WTC11 (cell line): ENCODE data around the gene VDR. TPM values are rescaled to one million over a fixed set of nuclear protein-coding genes. Genes with fewer than 3 reads are reported as not detected.

ENCODE experiments used
- ATAC-seq: fragments of 200-7000 bp; cut with Tn5 transposase; 2 replicates; pipeline ENCODE4 v1.10.0; 2021; ENCODE audit warnings: mild to moderate bottlenecking, moderate library complexity
- CTCF ChIA-PET: fragments of 300-600 bp; sonication (Branson Sonifier 250); formaldehyde crosslinking; loops from one replicate; lab custom pipeline; 2021; ENCODE audit warnings: antibody characterized with exemption; lab: Charles Lee
- POLR2A ChIA-PET: fragments of 350-600 bp; sonication (Branson Sonifier 250); formaldehyde crosslinking; loops from one replicate; lab custom pipeline; 2021; ENCODE audit warnings: antibody characterized with exemption; lab: Charles Lee
- DNase-seq: peaks from one replicate; pipeline ENCODE4 v3.0.0; 2021; ENCODE audit warnings: low spot score
- H3K27ac Mint-ChIP-seq: 2 replicates; pipeline ENCODE4 v1.8.0; 2021; ENCODE audit warnings: mixed read lengths
- H3K27me3 Mint-ChIP-seq: 2 replicates; pipeline ENCODE4 v1.8.0; 2021; ENCODE audit warnings: low read depth, mild to moderate bottlenecking, moderate library complexity, mixed read lengths
- H3K36me3 Mint-ChIP-seq: 2 replicates; pipeline ENCODE4 v1.8.0; 2021; ENCODE audit warnings: mixed read lengths
- H3K4me1 Mint-ChIP-seq: 2 replicates; pipeline ENCODE4 v1.8.0; 2022; ENCODE audit warnings: mixed read lengths
- H3K4me3 Mint-ChIP-seq: 2 replicates; pipeline ENCODE4 v1.8.0; 2021; ENCODE audit warnings: mild to moderate bottlenecking, moderate library complexity, mixed read lengths
- H3K9me3 Mint-ChIP-seq: 2 replicates; pipeline ENCODE4 v1.8.0; 2021; ENCODE audit warnings: mixed read lengths
- FOXJ3 ChIP-seq: sonication (generic); formaldehyde crosslinking; IDR thresholded peaks from 2 replicates; pipeline ENCODE4 v1.9.0; 2021; ENCODE audit warnings: missing genetic modification reagents, mild to moderate bottlenecking, borderline replicate concordance
- FOXK1 ChIP-seq: sonication (generic); formaldehyde crosslinking; IDR thresholded peaks from 2 replicates; pipeline ENCODE4 v1.8.0; 2022; ENCODE audit warnings: mild to moderate bottlenecking, moderate library complexity, missing genetic modification reagents
- GABPB1 ChIP-seq: sonication (generic); formaldehyde crosslinking; IDR thresholded peaks from 2 replicates; pipeline ENCODE4 v1.8.1; 2023; ENCODE audit warnings: mild to moderate bottlenecking, missing genetic modification reagents
- HMGA2 ChIP-seq: fragments of 250-450 bp; sonication (Bioruptor Pico); IDR thresholded peaks from 2 replicates; pipeline ENCODE4 v1.4.0; 2021; ENCODE audit warnings: mild to moderate bottlenecking, moderate library complexity
- IRF2 ChIP-seq: sonication (generic); formaldehyde crosslinking; IDR thresholded peaks from 2 replicates; pipeline ENCODE4 v1.8.0; 2022; ENCODE audit warnings: low read depth, missing genetic modification reagents, borderline replicate concordance
- MYBL2 ChIP-seq: sonication (generic); formaldehyde crosslinking; IDR thresholded peaks from 2 replicates; pipeline ENCODE4 v1.8.1; 2023; ENCODE audit warnings: mild to moderate bottlenecking, moderate library complexity, missing genetic modification reagents
- NFE2L1 ChIP-seq: sonication (generic); formaldehyde crosslinking; IDR thresholded peaks from 2 replicates; pipeline ENCODE4 v1.8.1; 2023; ENCODE audit warnings: missing genetic modification reagents
- NFYB ChIP-seq: sonication (generic); formaldehyde crosslinking; conservative IDR thresholded peaks from 2 replicates; pipeline ENCODE4 v1.8.0; 2022; ENCODE audit warnings: low read depth, missing genetic modification reagents
- NR2C2 ChIP-seq: sonication (generic); formaldehyde crosslinking; IDR thresholded peaks from 2 replicates; pipeline ENCODE4 v1.8.0; 2022; ENCODE audit warnings: mild to moderate bottlenecking, missing genetic modification reagents
- RORB ChIP-seq: fragments of 250-450 bp; sonication (Bioruptor Pico); IDR thresholded peaks from 2 replicates; pipeline ENCODE4 v1.9.0; 2021; ENCODE audit warnings: mild to moderate bottlenecking
- SMAD4 ChIP-seq: sonication (generic); formaldehyde crosslinking; IDR thresholded peaks from 2 replicates; pipeline ENCODE4 v1.8.0; 2022; ENCODE audit warnings: mild to moderate bottlenecking, missing genetic modification reagents
- ZNF138 ChIP-seq: sonication (generic); formaldehyde crosslinking; conservative IDR thresholded peaks from 2 replicates; pipeline ENCODE4 v1.8.1; 2022; ENCODE audit warnings: mild to moderate bottlenecking, moderate library complexity, missing genetic modification reagents
- ZNF219 ChIP-seq: sonication (generic); formaldehyde crosslinking; IDR thresholded peaks from 2 replicates; pipeline ENCODE4 v1.8.0; 2023; ENCODE audit warnings: missing genetic modification reagents, mild to moderate bottlenecking, borderline replicate concordance
- ZNF232 ChIP-seq: sonication (generic); formaldehyde crosslinking; IDR thresholded peaks from 2 replicates; pipeline ENCODE4 v1.8.0; 2022; ENCODE audit warnings: mild to moderate bottlenecking, missing genetic modification reagents
- ZNF263 ChIP-seq: sonication (generic); formaldehyde crosslinking; IDR thresholded peaks from 2 replicates; pipeline ENCODE4 v1.8.1; 2022; ENCODE audit warnings: low read depth, mild to moderate bottlenecking, moderate library complexity, missing genetic modification reagents
- ZNF396 ChIP-seq: fragments of 250-450 bp; sonication (Bioruptor Pico); IDR thresholded peaks from 2 replicates; pipeline ENCODE4 v1.8.0; 2021; ENCODE audit warnings: mild to moderate bottlenecking, moderate library complexity, borderline replicate concordance
- ZNF423 ChIP-seq: fragments of 250-450 bp; sonication (Bioruptor Pico); IDR thresholded peaks from 2 replicates; pipeline ENCODE4 v2.1.2; 2022; ENCODE audit warnings: mild to moderate bottlenecking, moderate library complexity
- ZNF671 ChIP-seq: fragments of 250-450 bp; sonication (Bioruptor Pico); IDR thresholded peaks from 2 replicates; pipeline ENCODE4 v1.8.0; 2021; ENCODE audit warnings: mild to moderate bottlenecking
- total RNA-seq: library from RNA; stranded (reverse); gene quantifications from 3 replicates; pipeline ENCODE4 v1.2.3, GENCODE V29; 2021
- TF ChIP-seq, protein P1 (sequence below): fragments of 250-450 bp; sonication (Bioruptor Pico); IDR thresholded peaks from 2 replicates; pipeline ENCODE4 v1.9.0; 2021; ENCODE audit warnings: mild to moderate bottlenecking, borderline replicate concordance
- TF ChIP-seq, protein P2 (sequence below): sonication (generic); formaldehyde crosslinking; IDR thresholded peaks from 2 replicates; pipeline ENCODE4 v1.8.0; 2022; ENCODE audit warnings: missing genetic modification reagents
- TF ChIP-seq, protein P3 (sequence below): sonication (generic); formaldehyde crosslinking; IDR thresholded peaks from 2 replicates; pipeline ENCODE4 v1.8.0; 2022; ENCODE audit warnings: mild to moderate bottlenecking, missing genetic modification reagents

VDR gene
- total RNA-seq, 1 experiment from 2014 or later: 1.3 TPM

DNA sequence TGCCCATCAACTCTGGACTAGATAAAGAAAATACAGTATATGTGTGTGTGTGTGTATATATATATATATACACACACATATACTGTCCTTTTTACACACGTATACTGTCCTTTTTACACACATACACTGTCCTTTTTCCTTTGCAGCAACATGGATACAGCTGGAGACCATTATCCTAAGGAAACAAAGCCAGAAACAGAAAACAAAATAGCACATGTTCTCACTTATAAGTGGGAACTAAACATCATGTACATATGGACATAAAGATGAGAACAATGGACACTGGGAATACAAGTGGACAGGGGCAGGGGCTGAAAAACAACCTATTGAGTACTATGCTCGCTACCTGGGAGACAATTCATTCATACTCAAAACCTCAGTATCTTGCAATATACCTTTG lies 23.7 kb downstream of the VDR start:
- DNase-seq: no peak
- POLR2A ChIA-PET: no interaction called here
- H3K9me3 Mint-ChIP-seq: no peaks in the 10 kb centered on the region

DNA sequence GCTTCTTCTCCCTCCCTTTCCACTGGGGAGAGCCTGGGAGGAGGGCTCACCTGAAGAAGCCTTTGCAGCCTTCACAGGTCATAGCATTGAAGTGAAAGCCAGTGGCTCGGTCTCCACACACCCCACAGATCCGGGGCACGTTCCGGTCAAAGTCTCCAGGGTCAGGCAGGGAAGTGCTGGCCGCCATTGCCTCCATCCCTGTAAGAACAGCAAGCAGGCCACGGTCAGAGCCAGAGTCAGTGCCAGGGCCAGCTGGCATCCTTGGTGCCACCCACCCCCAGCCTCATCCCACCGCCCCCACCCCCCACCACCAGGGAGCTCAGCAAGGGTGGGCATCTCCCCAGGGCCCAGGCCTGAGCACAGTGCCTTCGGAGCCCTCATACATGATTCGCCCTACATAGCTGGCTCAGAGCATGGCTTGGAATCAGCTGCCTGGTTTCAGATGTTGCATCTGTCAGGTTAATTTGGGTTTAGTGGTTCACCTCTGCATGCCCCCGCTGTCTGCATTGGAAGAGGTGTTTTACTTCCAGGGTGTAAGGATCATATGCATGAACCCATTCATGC lies 25.8 kb downstream of the VDR start:
- ATAC-seq (no peak), DNase-seq (no peak)
- no peaks in the 10 kb centered on the region for H3K9me3 Mint-ChIP-seq
- H3K4me1 Mint-ChIP-seq: peaks cover 12% of the 10 kb centered on the region
- peaks cover 3% of the 10 kb centered on the region for H3K27me3 Mint-ChIP-seq
- POLR2A ChIA-PET: no interaction called here
- CTCF ChIA-PET: interaction anchor here (1.0 to 5.2 kb wide), 3 partner anchors 26 to 135 kb away, joined by 3 to 23 read pairs (median 3); partner anchors contain the start of gene VDR
- TF ChIP-seq FOXJ3 (CRISPR knock-in tag): no peak
- no peak for TF ChIP-seq ZNF423 (CRISPR knock-in tag)
- no peak for TF ChIP-seq ZNF219 (CRISPR knock-in tag)
- no peak for TF ChIP-seq NFYB (CRISPR knock-in tag)
- no peak for TF ChIP-seq IRF2 (CRISPR knock-in tag)
- TF ChIP-seq, protein P1, sequence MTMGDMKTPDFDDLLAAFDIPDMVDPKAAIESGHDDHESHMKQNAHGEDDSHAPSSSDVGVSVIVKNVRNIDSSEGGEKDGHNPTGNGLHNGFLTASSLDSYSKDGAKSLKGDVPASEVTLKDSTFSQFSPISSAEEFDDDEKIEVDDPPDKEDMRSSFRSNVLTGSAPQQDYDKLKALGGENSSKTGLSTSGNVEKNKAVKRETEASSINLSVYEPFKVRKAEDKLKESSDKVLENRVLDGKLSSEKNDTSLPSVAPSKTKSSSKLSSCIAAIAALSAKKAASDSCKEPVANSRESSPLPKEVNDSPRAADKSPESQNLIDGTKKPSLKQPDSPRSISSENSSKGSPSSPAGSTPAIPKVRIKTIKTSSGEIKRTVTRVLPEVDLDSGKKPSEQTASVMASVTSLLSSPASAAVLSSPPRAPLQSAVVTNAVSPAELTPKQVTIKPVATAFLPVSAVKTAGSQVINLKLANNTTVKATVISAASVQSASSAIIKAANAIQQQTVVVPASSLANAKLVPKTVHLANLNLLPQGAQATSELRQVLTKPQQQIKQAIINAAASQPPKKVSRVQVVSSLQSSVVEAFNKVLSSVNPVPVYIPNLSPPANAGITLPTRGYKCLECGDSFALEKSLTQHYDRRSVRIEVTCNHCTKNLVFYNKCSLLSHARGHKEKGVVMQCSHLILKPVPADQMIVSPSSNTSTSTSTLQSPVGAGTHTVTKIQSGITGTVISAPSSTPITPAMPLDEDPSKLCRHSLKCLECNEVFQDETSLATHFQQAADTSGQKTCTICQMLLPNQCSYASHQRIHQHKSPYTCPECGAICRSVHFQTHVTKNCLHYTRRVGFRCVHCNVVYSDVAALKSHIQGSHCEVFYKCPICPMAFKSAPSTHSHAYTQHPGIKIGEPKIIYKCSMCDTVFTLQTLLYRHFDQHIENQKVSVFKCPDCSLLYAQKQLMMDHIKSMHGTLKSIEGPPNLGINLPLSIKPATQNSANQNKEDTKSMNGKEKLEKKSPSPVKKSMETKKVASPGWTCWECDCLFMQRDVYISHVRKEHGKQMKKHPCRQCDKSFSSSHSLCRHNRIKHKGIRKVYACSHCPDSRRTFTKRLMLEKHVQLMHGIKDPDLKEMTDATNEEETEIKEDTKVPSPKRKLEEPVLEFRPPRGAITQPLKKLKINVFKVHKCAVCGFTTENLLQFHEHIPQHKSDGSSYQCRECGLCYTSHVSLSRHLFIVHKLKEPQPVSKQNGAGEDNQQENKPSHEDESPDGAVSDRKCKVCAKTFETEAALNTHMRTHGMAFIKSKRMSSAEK (CRISPR knock-in tag): no peak
- no peak for TF ChIP-seq ZNF671
- TF ChIP-seq ZNF138 (CRISPR knock-in tag): no peak
- TF ChIP-seq RORB: no peak
- no peak for TF ChIP-seq MYBL2 (CRISPR knock-in tag)
- TF ChIP-seq, protein P2, sequence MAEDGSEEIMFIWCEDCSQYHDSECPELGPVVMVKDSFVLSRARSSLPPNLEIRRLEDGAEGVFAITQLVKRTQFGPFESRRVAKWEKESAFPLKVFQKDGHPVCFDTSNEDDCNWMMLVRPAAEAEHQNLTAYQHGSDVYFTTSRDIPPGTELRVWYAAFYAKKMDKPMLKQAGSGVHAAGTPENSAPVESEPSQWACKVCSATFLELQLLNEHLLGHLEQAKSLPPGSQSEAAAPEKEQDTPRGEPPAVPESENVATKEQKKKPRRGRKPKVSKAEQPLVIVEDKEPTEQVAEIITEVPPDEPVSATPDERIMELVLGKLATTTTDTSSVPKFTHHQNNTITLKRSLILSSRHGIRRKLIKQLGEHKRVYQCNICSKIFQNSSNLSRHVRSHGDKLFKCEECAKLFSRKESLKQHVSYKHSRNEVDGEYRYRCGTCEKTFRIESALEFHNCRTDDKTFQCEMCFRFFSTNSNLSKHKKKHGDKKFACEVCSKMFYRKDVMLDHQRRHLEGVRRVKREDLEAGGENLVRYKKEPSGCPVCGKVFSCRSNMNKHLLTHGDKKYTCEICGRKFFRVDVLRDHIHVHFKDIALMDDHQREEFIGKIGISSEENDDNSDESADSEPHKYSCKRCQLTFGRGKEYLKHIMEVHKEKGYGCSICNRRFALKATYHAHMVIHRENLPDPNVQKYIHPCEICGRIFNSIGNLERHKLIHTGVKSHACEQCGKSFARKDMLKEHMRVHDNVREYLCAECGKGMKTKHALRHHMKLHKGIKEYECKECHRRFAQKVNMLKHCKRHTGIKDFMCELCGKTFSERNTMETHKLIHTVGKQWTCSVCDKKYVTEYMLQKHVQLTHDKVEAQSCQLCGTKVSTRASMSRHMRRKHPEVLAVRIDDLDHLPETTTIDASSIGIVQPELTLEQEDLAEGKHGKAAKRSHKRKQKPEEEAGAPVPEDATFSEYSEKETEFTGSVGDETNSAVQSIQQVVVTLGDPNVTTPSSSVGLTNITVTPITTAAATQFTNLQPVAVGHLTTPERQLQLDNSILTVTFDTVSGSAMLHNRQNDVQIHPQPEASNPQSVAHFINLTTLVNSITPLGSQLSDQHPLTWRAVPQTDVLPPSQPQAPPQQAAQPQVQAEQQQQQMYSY (CRISPR knock-in tag): no peak
- no peak for TF ChIP-seq SMAD4 (CRISPR knock-in tag)
- no peak for TF ChIP-seq NR2C2 (CRISPR knock-in tag)
- TF ChIP-seq ZNF232 (CRISPR knock-in tag): no peak
- no peak for TF ChIP-seq HMGA2 (CRISPR knock-in tag)
- TF ChIP-seq NFE2L1: no peak
- TF ChIP-seq, protein P3, sequence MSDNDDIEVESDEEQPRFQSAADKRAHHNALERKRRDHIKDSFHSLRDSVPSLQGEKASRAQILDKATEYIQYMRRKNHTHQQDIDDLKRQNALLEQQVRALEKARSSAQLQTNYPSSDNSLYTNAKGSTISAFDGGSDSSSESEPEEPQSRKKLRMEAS (CRISPR knock-in tag): no peak
- TF ChIP-seq ZNF396: no peak
- TF ChIP-seq FOXK1 (CRISPR knock-in tag): no peak
- TF ChIP-seq ZNF263 (CRISPR knock-in tag): no peak
- H3K27ac Mint-ChIP-seq: no peak overlapping the region
- H3K4me3 Mint-ChIP-seq: no peak overlapping the region
- no peaks in the 10 kb centered on the region for H3K36me3 Mint-ChIP-seq

More for the DNA sequence above, 23.7 kb downstream of the VDR start:
- no peak for ATAC-seq
- CTCF ChIA-PET: interaction anchor here (5.2 kb wide), 1 partner anchor 24 kb away, joined by 23 read pairs; the partner anchor contains the start of gene VDR
- no peak for TF ChIP-seq GABPB1
- Mint-ChIP-seq H3K4me1 (peaks cover 8% of the 10 kb centered on the region), H3K4me3 (no peak overlapping the region), H3K27me3 (no peaks in the 10 kb centered on the region; the same call in 1 of the 2 replicates), H3K27ac (no peak overlapping the region), H3K36me3 (no peaks in the 10 kb centered on the region)
